Purkinje cell (primary cell): ENCODE measurements around the gene BLM. TPM values are rescaled to one million over a fixed set of nuclear protein-coding genes. Genes with fewer than 3 reads are reported as not detected.

Experiments
- polyA plus RNA-seq: library from polyadenylated mRNA; unstranded; fragments of >200 nt; fragmentation: Nextera tagmentation; gene quantifications from 2 replicates; pipeline ENCODE4 v1.2.1, GENCODE V29; 2014

BLM gene
- polyA plus RNA-seq: 13.7 and 24.4 TPM in 2 replicates

GRCh38 chr15:90716976-90717821 is at the start of gene BLM:
TSS of gene BLM (plus strand) at chr15:90717346. CDS start at chr15:90747393, 30,047 bp downstream.

Other genes with a start within 250 kb of the BLM start
- gene CRTC3, start 187.4 kb upstream of the BLM start, polyA plus RNA-seq: 2.7 and 3.2 TPM in 2 replicates
- 3.5 and 4.7 TPM in 2 replicates for gene FURIN, start 151.2 kb downstream of the BLM start, polyA plus RNA-seq
- not detected in 2 replicates for gene FES, start 167.2 kb downstream of the BLM start, polyA plus RNA-seq
- gene MAN2A2, start 186.0 kb downstream of the BLM start, polyA plus RNA-seq: 11.1 and 42.8 TPM in 2 replicates
- gene HDDC3, start 215.2 kb downstream of the BLM start, polyA plus RNA-seq: 7.9 and 20.9 TPM in 2 replicates
- 8.3 and 9.6 TPM in 2 replicates for gene UNC45A, start 217.9 kb downstream of the BLM start, polyA plus RNA-seq
- gene RCCD1, start 237.5 kb downstream of the BLM start, polyA plus RNA-seq: 0.66 and 1.2 TPM in 2 replicates